Endodermal cell (in vitro differentiated cells): ENCODE results near the gene PRKAB2. TPM values are rescaled to one million over a fixed set of nuclear protein-coding genes. Genes with fewer than 3 reads are reported as not detected.

ENCODE experiments used
- DNase-seq: peaks from one replicate; pipeline ENCODE4 v3.0.0-alpha.2; 2017
- H3K27ac ChIP-seq: 2 replicates; pipeline ENCODE4 v1.5.1; 2013; ENCODE audit warnings: mild to moderate bottlenecking, low read depth, low read length, moderate library complexity
- H3K27me3 ChIP-seq: 2 replicates; pipeline ENCODE4 v1.6.1; 2013; ENCODE audit warnings: mild to moderate bottlenecking, low read length, moderate library complexity; ENCODE audit not compliant: insufficient read depth, control insufficient read depth, poor library complexity, severe bottlenecking
- H3K36me3 ChIP-seq: 2 replicates; pipeline ENCODE4 v1.7.0; 2013; ENCODE audit warnings: mild to moderate bottlenecking, low read length, moderate library complexity; ENCODE audit not compliant: control insufficient read depth, insufficient read depth
- H3K4me1 ChIP-seq: one replicate; pipeline ENCODE4 v1.7.0; 2013; ENCODE audit warnings: low read length; ENCODE audit not compliant: control insufficient read depth, insufficient read depth
- H3K4me3 ChIP-seq: 2 replicates; pipeline ENCODE4 v1.5.1; 2013; ENCODE audit warnings: mild to moderate bottlenecking, low read length, moderate library complexity
- H3K9ac ChIP-seq: 2 replicates; pipeline ENCODE4 v1.6.1; 2013; ENCODE audit warnings: mild to moderate bottlenecking, low read length, moderate library complexity; ENCODE audit not compliant: poor library complexity, severe bottlenecking; ENCODE audit errors: extremely low read depth
- H3K9me3 ChIP-seq: 2 replicates; pipeline ENCODE4 v1.6.1; 2013; ENCODE audit warnings: mild to moderate bottlenecking, low read length, moderate library complexity; ENCODE audit not compliant: control insufficient read depth
- H3K27ac Mint-ChIP-seq: 2 replicates; pipeline ENCODE4 v1.8.0; 2020; ENCODE audit warnings: mixed read lengths
- H3K27me3 Mint-ChIP-seq: 2 replicates; pipeline ENCODE4 v1.8.0; 2021; ENCODE audit warnings: mild to moderate bottlenecking, mixed read lengths; ENCODE audit not compliant: insufficient read depth
- H3K36me3 Mint-ChIP-seq: 2 replicates; pipeline ENCODE4 v1.8.0; 2020; ENCODE audit warnings: low read depth, mixed read lengths
- H3K4me1 Mint-ChIP-seq: 2 replicates; pipeline ENCODE4 v1.8.0; 2020; ENCODE audit warnings: mixed read lengths
- H3K4me3 Mint-ChIP-seq: 2 replicates; pipeline ENCODE4 v1.8.0; 2020; ENCODE audit warnings: mild to moderate bottlenecking, moderate library complexity, mixed read lengths
- H3K9me3 Mint-ChIP-seq: 2 replicates; pipeline ENCODE4 v1.8.0; 2020; ENCODE audit warnings: mild to moderate bottlenecking, mixed read lengths
- CTCF ChIP-seq: fragments of 200-600 bp; sonication (generic); conservative IDR thresholded peaks from 2 replicates; pipeline ENCODE4 v1.5.0; 2021; ENCODE audit warnings: antibody characterized with exemption, mild to moderate bottlenecking
- WGBS, 2 experiments: methylation state at CpG; one replicate each; pipeline versions ENCODE4 v1.1.5 to v1.1.7; 2013; ENCODE audit warnings: missing lambda C conversion rate in 2 of 2, mixed read lengths in 1 of 2; ENCODE audit not compliant: insufficient coverage in 1 of 2, insufficient read length in 1 of 2; 5-methylcytosine and 5-hydroxymethylcytosine counted together
- total RNA-seq, 2 donors: library from RNA; stranded (reverse); fragmentation: NEBNext Ultra II Directional in 1 of 2; extraction: Animal tissue kit (Norgen Biotek cat#: 25700) in 1 of 2; gene quantifications; 2 replicates in 1 of 2; 3 replicates in 1 of 2; pipeline ENCODE4 v1.2.1, GENCODE V29; 2021

PRKAB2 gene
- total RNA-seq, 2 donors from 2014 or later: 50.5 to 83.5 TPM

DNA sequence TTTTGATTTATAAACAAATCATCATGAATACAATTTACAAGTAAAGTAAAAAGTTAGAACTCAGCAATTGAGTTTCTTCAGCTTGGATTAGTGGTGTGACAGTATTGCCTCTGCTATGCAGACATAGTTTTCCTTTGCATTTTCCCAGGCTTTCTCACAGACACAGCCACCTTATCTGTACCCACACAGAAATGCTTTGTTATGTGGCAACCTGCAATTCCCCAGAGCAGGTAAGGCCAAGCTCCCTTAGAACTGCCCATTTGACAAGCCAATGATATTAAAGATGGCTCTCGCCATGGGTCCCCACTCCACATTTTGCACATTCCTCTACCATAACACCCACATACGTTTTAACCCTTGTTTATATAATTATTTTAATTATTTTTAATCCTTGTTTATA, 38.7 kb upstream of the PRKAB2 start:
- no peak overlapping the region for H3K9ac ChIP-seq
- H3K27me3 ChIP-seq: no peaks in the 10 kb centered on the region
- no peak overlapping the region for H3K4me3 ChIP-seq
- no peak for DNase-seq
- Mint-ChIP-seq H3K4me3 (no peak overlapping the region), H3K36me3 (peaks cover 19% of the 10 kb centered on the region), H3K27ac (no peak overlapping the region), H3K27me3 (no peaks in the 10 kb centered on the region), H3K4me1 (peaks cover 34% of the 10 kb centered on the region), H3K9me3 (no peaks in the 10 kb centered on the region)
- H3K36me3 ChIP-seq: no peaks in the 10 kb centered on the region
- H3K4me1 ChIP-seq: peaks cover 36% of the 10 kb centered on the region
- TF ChIP-seq CTCF: no peak
- H3K27ac ChIP-seq: no peak overlapping the region
- 86% methylated on average over 1 of the region's 2 CpGs; no CpG with 5 or more reads in 1 of the 2 experiments for WGBS, 2 experiments
- H3K9me3 ChIP-seq: no peaks in the 10 kb centered on the region

GRCh38 chr1:147209825-147210821, 37.9 kb upstream of the PRKAB2 start:
- H3K36me3 ChIP-seq: no peaks in the 10 kb centered on the region
- WGBS, 2 experiments: 86 to 95% methylated on average over 2 of the region's 3 CpGs
- H3K9ac ChIP-seq: no peak overlapping the region
- no peak overlapping the region for H3K27ac ChIP-seq
- no peak for DNase-seq
- Mint-ChIP-seq H3K36me3 (peaks cover 19% of the 10 kb centered on the region), H3K27ac (no peak overlapping the region), H3K9me3 (no peaks in the 10 kb centered on the region), H3K4me1 (peaks cover 26% of the 10 kb centered on the region), H3K4me3 (no peak overlapping the region), H3K27me3 (no peaks in the 10 kb centered on the region)
- peaks cover 32% of the 10 kb centered on the region for H3K4me1 ChIP-seq
- H3K27me3 ChIP-seq: no peaks in the 10 kb centered on the region
- no peak overlapping the region for H3K4me3 ChIP-seq
- TF ChIP-seq CTCF: no peak
- no peaks in the 10 kb centered on the region for H3K9me3 ChIP-seq

DNA sequence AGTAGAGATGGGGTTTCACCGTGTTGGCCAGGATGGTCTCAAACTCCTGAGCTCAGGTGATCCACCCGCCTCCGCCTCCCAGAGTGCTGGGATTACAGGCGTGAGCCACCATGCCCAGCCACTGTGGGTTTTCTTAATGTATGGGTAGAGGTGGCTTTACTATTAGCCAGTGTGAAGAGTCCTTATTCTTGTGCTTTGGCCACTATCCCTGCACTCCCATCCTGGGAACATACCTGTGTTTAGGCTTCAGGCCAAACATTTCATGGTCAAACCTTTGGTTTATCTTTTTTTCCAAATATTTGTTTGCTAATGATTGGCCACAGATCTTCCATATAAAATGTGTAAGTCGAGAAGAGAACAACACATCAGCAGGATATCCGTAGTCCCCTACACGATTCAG, 36.3 kb upstream of the PRKAB2 start:
- no peaks in the 10 kb centered on the region for H3K9me3 ChIP-seq
- no peak for TF ChIP-seq CTCF
- DNase-seq: no peak
- no peaks in the 10 kb centered on the region for H3K36me3 ChIP-seq
- H3K27ac ChIP-seq: no peak overlapping the region
- no peak overlapping the region for H3K4me3 ChIP-seq
- Mint-ChIP-seq H3K9me3 (no peaks in the 10 kb centered on the region), H3K4me3 (no peak overlapping the region), H3K4me1 (peaks cover 23% of the 10 kb centered on the region), H3K27ac (no peak overlapping the region), H3K36me3 (peaks cover 23% of the 10 kb centered on the region), H3K27me3 (peaks cover 2% of the 10 kb centered on the region)
- WGBS, 2 experiments: 75 to 95% methylated on average over 3 to 7 of the region's 7 CpGs
- no peaks in the 10 kb centered on the region for H3K27me3 ChIP-seq
- no peak overlapping the region for H3K9ac ChIP-seq
- peaks cover 31% of the 10 kb centered on the region for H3K4me1 ChIP-seq
